GM23338 (cell line): Measurements from ENCODE around the gene HOXD1. TPM values are rescaled to one million over a fixed set of nuclear protein-coding genes. Genes with fewer than 3 reads are reported as not detected.

ENCODE experiments used
- ATAC-seq: fragments of 200-7000 bp; cut with Tn5 transposase; 3 replicates; pipeline ENCODE4 v1.9.1; 2020
- DNase-seq: peaks from one replicate; pipeline ENCODE4 v3.0.0-alpha.2; 2015; ENCODE audit warnings: low spot score
- H2AFZ ChIP-seq: fragments of 200-600 bp; sonication (generic); 2 replicates; pipeline ENCODE4 v1.8.0; 2016; ENCODE audit warnings: antibody characterized with exemption, mild to moderate bottlenecking, moderate library complexity
- H3F3A ChIP-seq: fragments of 200-600 bp; sonication (generic); replicated peaks from 2 replicates; pipeline ENCODE4 v1.8.0; 2017; ENCODE audit warnings: antibody characterized with exemption, mixed run types, low read depth
- H3K27ac ChIP-seq: fragments of 200-600 bp; sonication (generic); 2 replicates; pipeline ENCODE4 v1.6.1; 2016; ENCODE audit warnings: low read depth
- H3K27me3 ChIP-seq: fragments of 200-600 bp; sonication (generic); 2 replicates; pipeline ENCODE4 v1.8.0; 2016; ENCODE audit warnings: mild to moderate bottlenecking, mixed run types, moderate library complexity; ENCODE audit not compliant: insufficient read depth
- H3K36me3 ChIP-seq: fragments of 200-600 bp; sonication (generic); 2 replicates; pipeline ENCODE4 v1.8.0; 2016; ENCODE audit warnings: mild to moderate bottlenecking; ENCODE audit not compliant: insufficient read depth
- H3K4me1 ChIP-seq: fragments of 200-600 bp; sonication (generic); 2 replicates; pipeline ENCODE4 v1.8.0; 2016; ENCODE audit warnings: mild to moderate bottlenecking, moderate library complexity; ENCODE audit not compliant: insufficient read depth
- H3K4me2 ChIP-seq: fragments of 200-600 bp; sonication (generic); 2 replicates; pipeline ENCODE4 v1.7.1; 2017; ENCODE audit warnings: mixed run types
- H3K4me3 ChIP-seq: fragments of 200-600 bp; sonication (generic); 2 replicates; pipeline ENCODE4 v1.6.1; 2016; ENCODE audit warnings: mixed run types
- H3K79me2 ChIP-seq: fragments of 200-600 bp; sonication (generic); replicated peaks from 2 replicates; pipeline ENCODE4 v1.8.0; 2017; ENCODE audit warnings: mild to moderate bottlenecking; ENCODE audit not compliant: insufficient read depth
- H3K9me2 ChIP-seq: fragments of 200-600 bp; sonication (generic); 2 replicates; pipeline ENCODE4 v1.8.0; 2017; ENCODE audit not compliant: insufficient read depth
- H4K20me1 ChIP-seq: fragments of 200-600 bp; sonication (generic); replicated peaks from 2 replicates; pipeline ENCODE4 v1.8.0; 2017; ENCODE audit warnings: mild to moderate bottlenecking; ENCODE audit not compliant: insufficient read depth
- H3K27ac Mint-ChIP-seq: 2 replicates; pipeline ENCODE4 v1.8.0; 2020; ENCODE audit warnings: inconsistent platforms, mild to moderate bottlenecking, moderate library complexity, mixed read lengths
- H3K27me3 Mint-ChIP-seq: 3 replicates; pipeline ENCODE4 v1.8.0; 2022; ENCODE audit warnings: low read depth, mild to moderate bottlenecking, moderate library complexity, mixed read lengths, inconsistent platforms; ENCODE audit not compliant: insufficient read depth, poor library complexity
- H3K36me3 Mint-ChIP-seq: 3 replicates; pipeline ENCODE4 v1.8.0; 2021; ENCODE audit warnings: low read depth, mild to moderate bottlenecking, inconsistent platforms, moderate library complexity, mixed read lengths
- H3K4me1 Mint-ChIP-seq: 3 replicates; pipeline ENCODE4 v1.8.0; 2020; ENCODE audit warnings: mild to moderate bottlenecking, inconsistent platforms, mixed read lengths
- H3K4me3 Mint-ChIP-seq: 3 replicates; pipeline ENCODE4 v1.8.0; 2021; ENCODE audit warnings: moderate library complexity, mild to moderate bottlenecking, inconsistent platforms, mixed read lengths
- H3K9me3 Mint-ChIP-seq: 3 replicates; pipeline ENCODE4 v1.8.0; 2020; ENCODE audit warnings: moderate library complexity, mild to moderate bottlenecking, inconsistent platforms, mixed read lengths
- CREB1 ChIP-seq: fragments of 250-450 bp; sonication (Bioruptor Pico); IDR thresholded peaks from 2 replicates; pipeline ENCODE4 v1.5.0; 2020; ENCODE audit warnings: low read depth, mild to moderate bottlenecking, moderate library complexity
- EZH2 ChIP-seq: fragments of 200-600 bp; sonication (generic); IDR thresholded peaks from one replicate; pipeline ENCODE4 v1.8.0; 2017; ENCODE audit warnings: antibody characterized with exemption, mild to moderate bottlenecking, low read depth; ENCODE audit not compliant: unreplicated experiment
- EZH2phosphoT487 ChIP-seq: fragments of 200-600 bp; sonication (generic); IDR thresholded peaks from one replicate; pipeline ENCODE4 v1.8.1; 2018; ENCODE audit warnings: antibody characterized with exemption; ENCODE audit not compliant: unreplicated experiment
- JUNB ChIP-seq: IDR thresholded peaks from one replicate; pipeline ENCODE4 v1.6.1; 2016; ENCODE audit warnings: antibody characterized with exemption; ENCODE audit not compliant: unreplicated experiment
- NANOG ChIP-seq: IDR thresholded peaks from 2 replicates; pipeline ENCODE4 v1.6.1; 2016; ENCODE audit warnings: antibody characterized with exemption, borderline replicate concordance
- POLR2AphosphoS5 ChIP-seq: IDR thresholded peaks from 2 replicates; pipeline ENCODE4 v1.6.1; 2016; ENCODE audit warnings: antibody characterized with exemption, low read depth
- STAT1 ChIP-seq: IDR thresholded peaks from one replicate; pipeline ENCODE4 v1.6.1; 2016; ENCODE audit warnings: antibody characterized with exemption; ENCODE audit not compliant: unreplicated experiment
- polyA plus RNA-seq: library from polyadenylated mRNA; unstranded; fragments of >200 nt; fragmentation: Nextera tagmentation; extraction: Ambion mirVana; gene quantifications from 2 replicates; pipeline ENCODE4 v1.2.1, GENCODE V29; 2016
- total RNA-seq: library from RNA; depleted of rRNA; stranded (reverse); fragments of >200 nt; shearing (Covaris generic); gene quantifications from 2 replicates; pipeline ENCODE4 v1.2.3, GENCODE V29; 2014
- TF ChIP-seq, protein P1 (sequence below): IDR thresholded peaks from 2 replicates; pipeline ENCODE4 v1.6.1; 2016; ENCODE audit warnings: antibody characterized with exemption
- TF ChIP-seq, protein P2 (sequence below): fragments of 250-450 bp; sonication (Bioruptor Pico); IDR thresholded peaks from 2 replicates; pipeline ENCODE4 v1.5.0; 2020; ENCODE audit warnings: mild to moderate bottlenecking, moderate library complexity
- TF ChIP-seq, protein P3 (sequence below), 2 experiments: fragments of 200-600 bp in 1 of 2; sonication (generic) in 1 of 2; conservative IDR thresholded peaks; 2 replicates each; pipeline versions ENCODE4 v1.5.1 to v1.6.1; 2016 to 2017; ENCODE audit warnings: antibody characterized with exemption in 2 of 2, low read depth in 2 of 2, mild to moderate bottlenecking in 2 of 2, moderate library complexity in 1 of 2

The HOXD1 gene
- total and polyA plus RNA-seq, 2 experiments from 2014 or later: not detected

DNA sequence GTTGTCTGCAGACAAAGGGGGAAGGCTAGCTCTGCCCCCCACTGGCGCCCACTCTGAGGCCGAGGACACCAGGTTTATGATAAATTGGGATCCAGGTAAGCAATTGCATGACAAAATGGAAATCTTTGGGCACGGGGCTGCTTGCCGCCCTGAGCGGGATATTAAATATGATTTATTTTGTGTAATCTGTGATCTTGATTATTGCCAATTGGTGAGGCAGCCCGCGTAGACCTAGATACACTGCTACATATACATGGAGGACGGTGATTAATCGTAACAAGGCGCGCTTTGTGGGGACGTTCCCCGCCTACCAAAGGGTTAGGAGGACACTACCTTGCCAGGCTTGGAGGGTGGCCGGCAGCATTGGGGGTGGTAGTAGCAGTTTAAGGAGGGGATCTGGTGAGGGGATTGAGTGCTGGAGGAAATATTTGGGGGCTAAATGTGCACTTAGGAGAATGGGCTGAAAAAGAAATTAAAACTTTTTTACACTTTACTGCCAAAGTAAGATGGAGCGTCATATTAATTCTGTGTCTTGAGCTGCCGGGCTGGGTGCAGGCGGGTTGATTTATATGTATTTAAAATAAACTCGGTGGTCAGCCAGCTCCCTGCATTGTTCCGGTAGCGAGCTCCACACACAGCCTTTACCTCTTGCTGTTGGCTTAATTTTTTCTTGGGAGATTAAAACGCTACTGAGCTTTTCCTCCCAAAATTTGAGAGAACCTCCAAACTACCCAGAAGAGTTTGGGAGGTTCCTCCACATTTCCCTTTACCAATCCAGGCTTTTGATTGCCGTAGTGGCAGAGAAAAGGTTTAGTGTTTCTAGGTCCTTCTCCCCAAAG is 27.3 kb upstream of the HOXD1 start:
- peaks cover 99% of the 10 kb centered on the region for H3K27me3 Mint-ChIP-seq
- no peaks in the 10 kb centered on the region for H3K36me3 ChIP-seq
- peaks cover 24% of the 10 kb centered on the region for H3F3A ChIP-seq
- peak overlapping the region; percentile 41 for H3K4me3 ChIP-seq
- no peak for TF ChIP-seq STAT1
- peak; percentile 96 for TF ChIP-seq EZH2
- TF ChIP-seq EZH2phosphoT487: peak; percentile 16
- H3K79me2 ChIP-seq: no peaks in the 10 kb centered on the region
- no peak overlapping the region for H3K4me3 Mint-ChIP-seq
- H2AFZ ChIP-seq: no peak overlapping the region
- no peak overlapping the region for H3K27ac Mint-ChIP-seq
- peaks cover 10% of the 10 kb centered on the region; the same call in 2 of the 3 replicates for H3K9me3 Mint-ChIP-seq
- H3K27me3 ChIP-seq: peaks cover 100% of the 10 kb centered on the region
- no peaks in the 10 kb centered on the region for H3K9me2 ChIP-seq
- H3K36me3 Mint-ChIP-seq: no peaks in the 10 kb centered on the region
- peak; percentile 29 for DNase-seq
- H4K20me1 ChIP-seq: peaks cover 44% of the 10 kb centered on the region
- peaks cover 49% of the 10 kb centered on the region for H3K4me1 Mint-ChIP-seq
- peaks cover 57% of the 10 kb centered on the region for H3K4me1 ChIP-seq
- H3K4me2 ChIP-seq: no peak overlapping the region
- no peak for ATAC-seq
- H3K27ac ChIP-seq: no peak overlapping the region

DNA sequence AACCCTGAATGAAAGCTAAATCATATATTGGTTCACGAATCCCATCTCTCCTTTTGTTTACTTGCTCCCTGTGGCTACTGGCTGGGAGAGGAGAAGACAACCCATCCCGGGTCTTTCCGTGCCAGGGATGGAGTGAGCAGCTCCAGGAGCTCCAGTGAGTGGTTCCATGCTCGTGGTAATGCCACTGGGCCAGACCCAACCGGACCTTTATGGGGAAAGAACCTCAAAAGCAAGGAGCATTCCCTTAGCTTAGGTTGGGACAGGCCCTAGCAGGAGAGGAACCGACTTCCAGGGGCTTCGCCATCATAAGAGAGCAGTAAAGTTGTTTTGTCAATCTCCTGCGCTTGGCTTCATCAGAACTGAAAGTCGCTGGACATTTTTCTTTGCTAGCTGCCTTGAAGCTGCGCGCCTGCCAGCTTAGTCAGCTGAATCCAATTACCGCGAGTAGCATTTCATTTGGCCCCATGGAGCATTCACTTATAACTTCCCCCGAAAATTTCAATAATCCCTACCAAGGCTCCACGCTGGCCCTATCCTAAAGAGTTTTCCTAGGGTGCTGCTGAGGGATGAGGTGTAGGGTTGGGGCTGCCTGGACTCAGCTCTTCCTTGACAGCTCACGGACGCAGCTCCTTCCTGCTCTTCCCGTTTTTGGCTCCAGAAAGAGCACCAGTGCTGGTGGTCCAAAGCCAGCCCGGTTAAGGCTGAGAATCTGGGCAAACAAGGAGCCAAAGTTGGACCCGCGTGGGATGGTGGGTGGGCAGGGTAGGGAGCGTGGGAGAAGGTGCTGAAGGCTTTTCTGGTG is 26.4 kb upstream of the HOXD1 start:
- Histone ChIP-seq H2AFZ (no peak overlapping the region), H3K4me2 (no peak overlapping the region), H3K4me3 (no peak overlapping the region), H3K36me3 (no peaks in the 10 kb centered on the region), H3K79me2 (no peaks in the 10 kb centered on the region), H4K20me1 (peaks cover 50% of the 10 kb centered on the region), H3K27me3 (peaks cover 100% of the 10 kb centered on the region), H3K9me2 (no peaks in the 10 kb centered on the region), H3K27ac (no peak overlapping the region), H3K4me1 (peaks cover 55% of the 10 kb centered on the region), H3F3A (peaks cover 24% of the 10 kb centered on the region)
- H3K27me3 Mint-ChIP-seq: peaks cover 100% of the 10 kb centered on the region
- no peaks in the 10 kb centered on the region for H3K36me3 Mint-ChIP-seq
- ATAC-seq (no peak), DNase-seq (peak; percentile 13)
- no peak overlapping the region for H3K27ac Mint-ChIP-seq
- H3K9me3 Mint-ChIP-seq: peaks cover 7% of the 10 kb centered on the region; the same call in 1 of the 3 replicates
- H3K4me3 Mint-ChIP-seq: no peak overlapping the region
- H3K4me1 Mint-ChIP-seq: peaks cover 47% of the 10 kb centered on the region
- TF ChIP-seq, protein P1, sequence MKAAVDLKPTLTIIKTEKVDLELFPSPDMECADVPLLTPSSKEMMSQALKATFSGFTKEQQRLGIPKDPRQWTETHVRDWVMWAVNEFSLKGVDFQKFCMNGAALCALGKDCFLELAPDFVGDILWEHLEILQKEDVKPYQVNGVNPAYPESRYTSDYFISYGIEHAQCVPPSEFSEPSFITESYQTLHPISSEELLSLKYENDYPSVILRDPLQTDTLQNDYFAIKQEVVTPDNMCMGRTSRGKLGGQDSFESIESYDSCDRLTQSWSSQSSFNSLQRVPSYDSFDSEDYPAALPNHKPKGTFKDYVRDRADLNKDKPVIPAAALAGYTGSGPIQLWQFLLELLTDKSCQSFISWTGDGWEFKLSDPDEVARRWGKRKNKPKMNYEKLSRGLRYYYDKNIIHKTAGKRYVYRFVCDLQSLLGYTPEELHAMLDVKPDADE: no peak
- TF ChIP-seq JUNB (no peak), NANOG (no peak), EZH2phosphoT487 (peak; percentile 83), CREB1 (CRISPR knock-in tag) (no peak), POLR2AphosphoS5 (no peak)
- TF ChIP-seq, protein P2, sequence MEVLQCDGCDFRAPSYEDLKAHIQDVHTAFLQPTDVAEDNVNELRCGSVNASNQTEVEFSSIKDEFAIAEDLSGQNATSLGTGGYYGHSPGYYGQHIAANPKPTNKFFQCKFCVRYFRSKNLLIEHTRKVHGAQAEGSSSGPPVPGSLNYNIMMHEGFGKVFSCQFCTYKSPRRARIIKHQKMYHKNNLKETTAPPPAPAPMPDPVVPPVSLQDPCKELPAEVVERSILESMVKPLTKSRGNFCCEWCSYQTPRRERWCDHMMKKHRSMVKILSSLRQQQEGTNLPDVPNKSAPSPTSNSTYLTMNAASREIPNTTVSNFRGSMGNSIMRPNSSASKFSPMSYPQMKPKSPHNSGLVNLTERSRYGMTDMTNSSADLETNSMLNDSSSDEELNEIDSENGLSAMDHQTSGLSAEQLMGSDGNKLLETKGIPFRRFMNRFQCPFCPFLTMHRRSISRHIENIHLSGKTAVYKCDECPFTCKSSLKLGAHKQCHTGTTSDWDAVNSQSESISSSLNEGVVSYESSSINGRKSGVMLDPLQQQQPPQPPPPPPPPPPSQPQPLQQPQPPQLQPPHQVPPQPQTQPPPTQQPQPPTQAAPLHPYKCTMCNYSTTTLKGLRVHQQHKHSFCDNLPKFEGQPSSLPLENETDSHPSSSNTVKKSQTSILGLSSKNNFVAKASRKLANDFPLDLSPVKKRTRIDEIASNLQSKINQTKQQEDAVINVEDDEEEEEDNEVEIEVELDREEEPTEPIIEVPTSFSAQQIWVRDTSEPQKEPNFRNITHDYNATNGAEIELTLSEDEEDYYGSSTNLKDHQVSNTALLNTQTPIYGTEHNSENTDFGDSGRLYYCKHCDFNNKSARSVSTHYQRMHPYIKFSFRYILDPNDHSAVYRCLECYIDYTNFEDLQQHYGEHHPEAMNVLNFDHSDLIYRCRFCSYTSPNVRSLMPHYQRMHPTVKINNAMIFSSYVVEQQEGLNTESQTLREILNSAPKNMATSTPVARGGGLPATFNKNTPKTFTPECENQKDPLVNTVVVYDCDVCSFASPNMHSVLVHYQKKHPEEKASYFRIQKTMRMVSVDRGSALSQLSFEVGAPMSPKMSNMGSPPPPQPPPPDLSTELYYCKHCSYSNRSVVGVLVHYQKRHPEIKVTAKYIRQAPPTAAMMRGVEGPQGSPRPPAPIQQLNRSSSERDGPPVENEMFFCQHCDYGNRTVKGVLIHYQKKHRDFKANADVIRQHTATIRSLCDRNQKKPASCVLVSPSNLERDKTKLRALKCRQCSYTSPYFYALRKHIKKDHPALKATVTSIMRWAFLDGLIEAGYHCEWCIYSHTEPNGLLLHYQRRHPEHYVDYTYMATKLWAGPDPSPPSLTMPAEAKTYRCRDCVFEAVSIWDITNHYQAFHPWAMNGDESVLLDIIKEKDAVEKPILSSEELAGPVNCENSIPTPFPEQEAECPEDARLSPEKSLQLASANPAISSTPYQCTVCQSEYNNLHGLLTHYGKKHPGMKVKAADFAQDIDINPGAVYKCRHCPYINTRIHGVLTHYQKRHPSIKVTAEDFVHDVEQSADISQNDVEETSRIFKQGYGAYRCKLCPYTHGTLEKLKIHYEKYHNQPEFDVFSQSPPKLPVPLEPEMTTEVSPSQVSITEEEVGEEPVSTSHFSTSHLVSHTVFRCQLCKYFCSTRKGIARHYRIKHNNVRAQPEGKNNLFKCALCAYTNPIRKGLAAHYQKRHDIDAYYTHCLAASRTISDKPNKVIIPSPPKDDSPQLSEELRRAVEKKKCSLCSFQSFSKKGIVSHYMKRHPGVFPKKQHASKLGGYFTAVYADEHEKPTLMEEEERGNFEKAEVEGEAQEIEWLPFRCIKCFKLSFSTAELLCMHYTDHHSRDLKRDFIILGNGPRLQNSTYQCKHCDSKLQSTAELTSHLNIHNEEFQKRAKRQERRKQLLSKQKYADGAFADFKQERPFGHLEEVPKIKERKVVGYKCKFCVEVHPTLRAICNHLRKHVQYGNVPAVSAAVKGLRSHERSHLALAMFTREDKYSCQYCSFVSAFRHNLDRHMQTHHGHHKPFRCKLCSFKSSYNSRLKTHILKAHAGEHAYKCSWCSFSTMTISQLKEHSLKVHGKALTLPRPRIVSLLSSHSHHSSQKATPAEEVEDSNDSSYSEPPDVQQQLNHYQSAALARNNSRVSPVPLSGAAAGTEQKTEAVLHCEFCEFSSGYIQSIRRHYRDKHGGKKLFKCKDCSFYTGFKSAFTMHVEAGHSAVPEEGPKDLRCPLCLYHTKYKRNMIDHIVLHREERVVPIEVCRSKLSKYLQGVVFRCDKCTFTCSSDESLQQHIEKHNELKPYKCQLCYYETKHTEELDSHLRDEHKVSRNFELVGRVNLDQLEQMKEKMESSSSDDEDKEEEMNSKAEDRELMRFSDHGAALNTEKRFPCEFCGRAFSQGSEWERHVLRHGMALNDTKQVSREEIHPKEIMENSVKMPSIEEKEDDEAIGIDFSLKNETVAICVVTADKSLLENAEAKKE: no peak
- TF ChIP-seq, protein P3, sequence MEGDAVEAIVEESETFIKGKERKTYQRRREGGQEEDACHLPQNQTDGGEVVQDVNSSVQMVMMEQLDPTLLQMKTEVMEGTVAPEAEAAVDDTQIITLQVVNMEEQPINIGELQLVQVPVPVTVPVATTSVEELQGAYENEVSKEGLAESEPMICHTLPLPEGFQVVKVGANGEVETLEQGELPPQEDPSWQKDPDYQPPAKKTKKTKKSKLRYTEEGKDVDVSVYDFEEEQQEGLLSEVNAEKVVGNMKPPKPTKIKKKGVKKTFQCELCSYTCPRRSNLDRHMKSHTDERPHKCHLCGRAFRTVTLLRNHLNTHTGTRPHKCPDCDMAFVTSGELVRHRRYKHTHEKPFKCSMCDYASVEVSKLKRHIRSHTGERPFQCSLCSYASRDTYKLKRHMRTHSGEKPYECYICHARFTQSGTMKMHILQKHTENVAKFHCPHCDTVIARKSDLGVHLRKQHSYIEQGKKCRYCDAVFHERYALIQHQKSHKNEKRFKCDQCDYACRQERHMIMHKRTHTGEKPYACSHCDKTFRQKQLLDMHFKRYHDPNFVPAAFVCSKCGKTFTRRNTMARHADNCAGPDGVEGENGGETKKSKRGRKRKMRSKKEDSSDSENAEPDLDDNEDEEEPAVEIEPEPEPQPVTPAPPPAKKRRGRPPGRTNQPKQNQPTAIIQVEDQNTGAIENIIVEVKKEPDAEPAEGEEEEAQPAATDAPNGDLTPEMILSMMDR (conservative IDR thresholded peaks at IDR 0.05; ENCODE audit: low read depth in 2 of 2): no peak
